ENCODE measurements around the gene ABCC1. TPM values are rescaled to one million over a fixed set of nuclear protein-coding genes. Genes with fewer than 3 reads are reported as not detected.

The ABCC1 gene
- total and polyA plus RNA-seq, 12 donors: 12.4 to 38.8 (median 28.0) TPM

DNA sequence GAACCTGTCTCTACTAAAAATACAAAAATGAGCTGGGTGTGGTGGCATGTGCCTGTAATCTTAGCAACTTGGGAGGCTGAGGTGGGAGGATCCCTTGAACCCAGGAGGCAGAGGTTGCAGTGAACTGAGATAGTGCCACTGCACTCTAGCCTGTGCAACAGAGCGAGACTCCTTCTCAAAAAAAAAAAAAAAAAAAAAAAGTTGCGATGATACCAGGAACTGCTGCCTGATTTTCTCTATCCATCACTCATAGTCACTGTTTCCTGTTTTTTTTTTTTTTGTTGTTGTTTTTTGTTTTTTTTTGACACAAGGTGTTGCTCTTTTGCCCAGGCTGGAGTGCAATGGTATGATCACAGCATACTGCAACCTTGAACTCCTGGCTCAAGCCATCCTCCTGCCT lies 59.2 kb downstream of the ABCC1 start:
- no peaks in the 10 kb centered on the region for H3K4me1 ChIP-seq (replicated peaks in 1 of 2)
- intact Hi-C loops (cut with DNase I): no loop called here
- DNase-seq: no peak

DNA sequence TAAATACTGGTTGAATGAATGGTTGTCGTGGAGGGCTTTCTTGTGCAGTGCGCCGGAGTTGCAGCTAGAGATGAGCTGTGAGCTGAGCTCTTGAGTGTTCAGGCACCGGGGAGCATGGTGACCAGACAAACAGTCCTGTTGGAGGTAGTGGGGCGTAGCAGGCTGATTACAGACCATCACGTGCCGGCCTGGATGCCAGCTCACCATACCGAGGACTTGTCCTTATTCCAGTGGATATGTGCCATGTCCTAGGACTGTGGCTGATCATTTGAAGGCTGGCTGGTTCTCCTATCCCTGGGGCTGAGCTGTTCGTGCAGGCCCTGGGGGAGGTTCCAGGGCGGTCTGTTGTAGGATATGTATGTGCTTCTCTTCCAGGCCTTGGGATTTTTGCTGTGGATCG lies 60.0 kb downstream of the ABCC1 start:
- intact Hi-C loops (cut with DNase I): no loop called here
- TF ChIP-seq, protein P1, sequence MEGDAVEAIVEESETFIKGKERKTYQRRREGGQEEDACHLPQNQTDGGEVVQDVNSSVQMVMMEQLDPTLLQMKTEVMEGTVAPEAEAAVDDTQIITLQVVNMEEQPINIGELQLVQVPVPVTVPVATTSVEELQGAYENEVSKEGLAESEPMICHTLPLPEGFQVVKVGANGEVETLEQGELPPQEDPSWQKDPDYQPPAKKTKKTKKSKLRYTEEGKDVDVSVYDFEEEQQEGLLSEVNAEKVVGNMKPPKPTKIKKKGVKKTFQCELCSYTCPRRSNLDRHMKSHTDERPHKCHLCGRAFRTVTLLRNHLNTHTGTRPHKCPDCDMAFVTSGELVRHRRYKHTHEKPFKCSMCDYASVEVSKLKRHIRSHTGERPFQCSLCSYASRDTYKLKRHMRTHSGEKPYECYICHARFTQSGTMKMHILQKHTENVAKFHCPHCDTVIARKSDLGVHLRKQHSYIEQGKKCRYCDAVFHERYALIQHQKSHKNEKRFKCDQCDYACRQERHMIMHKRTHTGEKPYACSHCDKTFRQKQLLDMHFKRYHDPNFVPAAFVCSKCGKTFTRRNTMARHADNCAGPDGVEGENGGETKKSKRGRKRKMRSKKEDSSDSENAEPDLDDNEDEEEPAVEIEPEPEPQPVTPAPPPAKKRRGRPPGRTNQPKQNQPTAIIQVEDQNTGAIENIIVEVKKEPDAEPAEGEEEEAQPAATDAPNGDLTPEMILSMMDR (IDR thresholded peaks at IDR 0.05): no peak
- TF ChIP-seq POLR2A (IDR thresholded peaks at IDR 0.05): no peak

More for the DNA sequence above, 59.2 kb downstream of the ABCC1 start:
- 90 to 100% (median 93%) methylated on average over 2 of the region's 2 CpGs for WGBS, 4 donors
- no peaks in the 10 kb centered on the region for H3K9me3 ChIP-seq (replicated peaks in 1 of 3)
- peaks cover 0 to 12% of the 10 kb centered on the region in 2 donors for H3K36me3 ChIP-seq (replicated peaks in 1 of 2)
- no peak overlapping the region for H3K27ac ChIP-seq
- TF ChIP-seq, protein P1 (IDR thresholded peaks at IDR 0.05): no peak
- no peak for TF ChIP-seq POLR2A (IDR thresholded peaks at IDR 0.05)
- no peak overlapping the region for H3K4me3 ChIP-seq
- no peaks in the 10 kb centered on the region for H3K27me3 ChIP-seq

DNA sequence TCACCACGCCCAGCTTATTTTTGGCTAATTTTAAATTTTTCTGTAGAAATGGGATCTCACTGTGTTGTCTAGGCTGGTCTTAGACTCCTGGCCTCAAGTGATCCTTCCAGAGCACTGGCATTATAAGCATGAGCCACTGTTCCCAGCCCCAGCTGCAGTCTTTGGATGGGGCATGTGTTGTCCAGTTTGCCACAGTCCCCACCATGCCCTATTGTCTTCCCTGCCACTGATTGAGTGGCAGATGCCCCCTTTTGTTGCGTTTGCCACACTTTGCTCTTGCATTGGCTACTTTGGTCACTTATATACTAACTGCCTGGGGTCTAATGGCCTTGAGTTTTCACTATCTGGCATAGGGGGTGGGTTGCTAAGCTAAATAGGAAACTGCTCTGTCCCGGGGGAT lies 60.8 kb downstream of the ABCC1 start:
- intact Hi-C loops (cut with DNase I): no loop called here
- 93 to 97% (median 96%) methylated on average over 3 of the region's 3 CpGs for WGBS, 4 donors
- DNase-seq: no peak
- H3K27me3 ChIP-seq: no peaks in the 10 kb centered on the region
- peaks cover 0 to 3% of the 10 kb centered on the region in 2 donors for H3K4me1 ChIP-seq (replicated peaks in 1 of 2)
- no peaks in the 10 kb centered on the region for H3K9me3 ChIP-seq (replicated peaks in 1 of 3)
- H3K36me3 ChIP-seq (replicated peaks in 1 of 2): peaks cover 0 to 12% of the 10 kb centered on the region in 2 donors
- no peak overlapping the region for H3K4me3 ChIP-seq
- H3K27ac ChIP-seq: no peak overlapping the region
- no peak for TF ChIP-seq POLR2A (IDR thresholded peaks at IDR 0.05)
- TF ChIP-seq, protein P1 (IDR thresholded peaks at IDR 0.05): no peak

More for the DNA sequence above, 60.0 kb downstream of the ABCC1 start:
- Histone ChIP-seq H3K36me3 (replicated peaks in 1 of 2) (peaks cover 0 to 12% of the 10 kb centered on the region in 2 donors), H3K4me3 (no peak overlapping the region), H3K4me1 (replicated peaks in 1 of 2) (no peaks in the 10 kb centered on the region), H3K27ac (no peak overlapping the region), H3K27me3 (no peaks in the 10 kb centered on the region), H3K9me3 (replicated peaks in 1 of 3) (no peaks in the 10 kb centered on the region)
- 94 to 97% (median 96%) methylated on average over 11 of the region's 11 CpGs for WGBS, 4 donors
- DNase-seq: no peak

DNA sequence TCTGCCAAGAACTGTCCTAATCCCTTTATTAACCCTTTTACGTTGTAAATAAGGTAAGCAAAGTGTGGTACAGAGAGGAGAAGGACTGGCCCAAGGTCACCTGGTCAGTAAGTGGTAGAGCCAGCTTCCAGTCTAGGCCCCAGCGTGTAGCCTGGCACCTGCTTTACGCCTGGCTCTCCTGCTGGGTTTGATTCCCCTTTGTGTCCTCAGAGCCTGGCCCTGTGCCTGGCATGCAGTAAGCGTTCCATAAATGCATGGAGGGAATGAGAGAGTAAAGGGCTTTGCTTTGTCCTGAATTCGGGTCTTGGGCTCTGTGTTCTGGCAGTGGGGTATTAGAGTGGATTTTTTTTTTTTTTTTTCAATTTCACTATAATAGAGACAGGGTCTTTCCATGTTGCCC lies 62.7 kb downstream of the ABCC1 start:
- Histone ChIP-seq H3K9me3 (replicated peaks in 1 of 3) (no peaks in the 10 kb centered on the region), H3K36me3 (replicated peaks in 1 of 2) (peaks cover 0 to 12% of the 10 kb centered on the region in 2 donors), H3K27me3 (no peaks in the 10 kb centered on the region), H3K27ac (no peak overlapping the region), H3K4me1 (replicated peaks in 1 of 2) (peaks cover 0 to 3% of the 10 kb centered on the region in 2 donors), H3K4me3 (no peak overlapping the region)
- DNase-seq: no peak
- intact Hi-C loops (cut with DNase I): no loop called here
- WGBS, 4 donors: 93 to 97% (median 96%) methylated on average over 5 of the region's 5 CpGs
- TF ChIP-seq, protein P1 (IDR thresholded peaks at IDR 0.05): no peak
- no peak for TF ChIP-seq POLR2A (IDR thresholded peaks at IDR 0.05)

Data from adrenal gland (tissue), 12 donors.